H1 (cell line): ENCODE data around the gene AMBN. TPM values are rescaled to one million over a fixed set of nuclear protein-coding genes. Genes with fewer than 3 reads are reported as not detected.

Experiments used
- CHD7 ChIP-seq: fragments of 300-600 bp; sonication (generic); IDR thresholded peaks from 2 replicates; pipeline ENCODE4 v1.7.1; 2012; ENCODE audit warnings: low read length, moderate library complexity, mild to moderate bottlenecking, inconsistent platforms; ENCODE audit not compliant: insufficient replicate concordance
- GTF2F1 ChIP-seq: IDR thresholded peaks from 2 replicates; pipeline ENCODE4 v1.6.1; 2012; ENCODE audit warnings: low read depth, low read length, improper control_type of control experiment, borderline replicate concordance
- HDAC6 ChIP-seq: IDR thresholded peaks from one replicate; pipeline ENCODE4 v1.7.1; 2012; ENCODE audit warnings: low read depth, mild to moderate bottlenecking, inconsistent platforms, low read length, moderate library complexity
- JUND ChIP-seq: IDR thresholded peaks from 2 replicates; pipeline ENCODE4 v1.6.1; 2011; ENCODE audit warnings: mild to moderate bottlenecking, improper control_type of control experiment, low read length
- MAX ChIP-seq: IDR thresholded peaks from 2 replicates; pipeline ENCODE4 v1.6.1; 2012; ENCODE audit warnings: inconsistent platforms
- NRF1 ChIP-seq: IDR thresholded peaks from 2 replicates; pipeline ENCODE4 v1.6.1; 2011; ENCODE audit warnings: mild to moderate bottlenecking, low read depth, low read length, improper control_type of control experiment
- POU5F1 ChIP-seq: IDR thresholded peaks from 2 replicates; pipeline ENCODE4 v1.6.1; 2011; ENCODE audit warnings: low read depth, mild to moderate bottlenecking, low read length, moderate library complexity
- RNF2 ChIP-seq: fragments of 200-900, 300-1000 bp; sonication (generic); IDR thresholded peaks from 2 replicates; pipeline ENCODE4 v1.7.1; 2016; ENCODE audit warnings: borderline replicate concordance, low read depth, mild to moderate bottlenecking, antibody characterized with exemption, low read length; ENCODE audit not compliant: poor library complexity, severe bottlenecking; ENCODE audit errors: missing control alignments
- SIN3A ChIP-seq, 2 experiments: IDR thresholded peaks in 1 of 2; conservative IDR thresholded peaks in 1 of 2; 2 replicates each; pipeline ENCODE4 v1.6.1; 2011 to 2012; ENCODE audit warnings: low read length in 2 of 2, improper control_type of control experiment in 1 of 2, low read depth in 1 of 2, mild to moderate bottlenecking in 1 of 2
- SP1 ChIP-seq: IDR thresholded peaks from 2 replicates; pipeline ENCODE4 v1.6.1; 2011; ENCODE audit warnings: low read depth, low read length
- SP4 ChIP-seq: IDR thresholded peaks from 2 replicates; pipeline ENCODE4 v1.6.1; 2012; ENCODE audit warnings: low read length, inconsistent platforms
- TEAD4 ChIP-seq: IDR thresholded peaks from 2 replicates; pipeline ENCODE4 v1.6.1; 2012; ENCODE audit warnings: low read depth, low read length, inconsistent platforms, mixed read lengths
- polyA plus RNA-seq, 7 experiments: library from polyadenylated mRNA; depleted of rRNA in 3 of 7; stranded (reverse) in 5 of 7; unstranded in 2 of 7; fragments of >200 nt in 5 of 7; fragments of 200-250 nt in 2 of 7; gene quantifications; 1 replicate in 5 of 7; 2 replicates in 1 of 7; 4 replicates in 1 of 7; pipeline versions ENCODE4 v1.2.1 to v1.2.3, GENCODE V29; 2011 to 2013; ENCODE audit warnings: missing spikeins in 2 of 7, mixed read lengths in 2 of 7
- total RNA-seq: library from RNA; stranded (reverse); fragmentation: NEBNext Ultra II Directional; extraction: Animal tissue kit (Norgen Biotek cat#: 25700); gene quantifications from 2 replicates; pipeline ENCODE4 v1.2.1, GENCODE V29; 2021

AMBN gene
- total and polyA plus RNA-seq, 2 of the 8 experiments (the other 6 are each of a cell fraction or from before 2014, with no cell fraction given): not detected

- no peak for TF ChIP-seq CHD7
- no peak for TF ChIP-seq HDAC6
- TF ChIP-seq GTF2F1: no peak
- no peak for TF ChIP-seq JUND
- no peak for TF ChIP-seq RNF2
- no peak for TF ChIP-seq MAX
- no peak for TF ChIP-seq POU5F1
- TF ChIP-seq TEAD4: no peak
- TF ChIP-seq SIN3A (conservative IDR thresholded peaks at IDR 0.05 in 1 of 2, IDR thresholded peaks at IDR 0.05 in 1 of 2; ENCODE audit: low read depth in 1 of 2, low read length in 2 of 2): no peak
- TF ChIP-seq SP4: no peak
- no peak for TF ChIP-seq NRF1
- no peak for TF ChIP-seq SP1
These were observed 40.0 kb downstream of the AMBN start (continued) for GRCh38 chr4:70632028-70632427.
